GM21526 (cell line): ENCODE measurements around the gene CCDC167.

Source experiments
- ATAC-seq: cut with Tn5 transposase; IDR thresholded peaks from one replicate; pipeline ENCODE4 v1.9.1; 2021; ENCODE audit warnings: moderate library complexity; ENCODE audit not compliant: unreplicated experiment, low FRiP score

CCDC167 gene

GRCh38 chr6:37531026-37531425, 31.3 kb upstream of the CCDC167 start:
- ATAC-seq, result no peak

GRCh38 chr6:37530297-37530696, 30.6 kb upstream of the CCDC167 start:
- no peak for ATAC-seq

GRCh38 chr6:37528541-37528940, 28.8 kb upstream of the CCDC167 start:
- ATAC-seq, result no peak

- ATAC-seq, result no peak
Measured at GRCh38 chr6:37525460-37526357, 26.0 kb upstream of the CCDC167 start.

GRCh38 chr6:37524970-37525318, 25.3 kb upstream of the CCDC167 start:
- ATAC-seq, result no peak

GRCh38 chr6:37524025-37524969, 24.6 kb upstream of the CCDC167 start:
- ATAC-seq, result no peak

GRCh38 chr6:37523412-37523811, 23.7 kb upstream of the CCDC167 start:
- no peak for ATAC-seq

- ATAC-seq, result no peak
Measured at GRCh38 chr6:37522836-37523235, 23.1 kb upstream of the CCDC167 start.

GRCh38 chr6:37521674-37522073, 22.0 kb upstream of the CCDC167 start:
- no peak for ATAC-seq

- no peak for ATAC-seq
Measured at GRCh38 chr6:37520926-37521325, 21.2 kb upstream of the CCDC167 start.

GRCh38 chr6:37519461-37519860, 19.8 kb upstream of the CCDC167 start:
- ATAC-seq, result no peak

GRCh38 chr6:37518116-37518515, 18.4 kb upstream of the CCDC167 start:
- no peak for ATAC-seq

- no peak for ATAC-seq
Measured at GRCh38 chr6:37517411-37517812, 17.7 kb upstream of the CCDC167 start.

- ATAC-seq, result no peak
Measured at GRCh38 chr6:37516920-37517405, 17.3 kb upstream of the CCDC167 start.

GRCh38 chr6:37516076-37516919, 16.6 kb upstream of the CCDC167 start:
- ATAC-seq, result no peak

- ATAC-seq, result no peak
Measured at GRCh38 chr6:37515712-37516075, 16.0 kb upstream of the CCDC167 start.

GRCh38 chr6:37514837-37515236, 15.1 kb upstream of the CCDC167 start:
- no peak for ATAC-seq

- ATAC-seq, result no peak
Measured at GRCh38 chr6:37514321-37514771, 14.7 kb upstream of the CCDC167 start.

GRCh38 chr6:37513576-37513975, 13.9 kb upstream of the CCDC167 start:
- ATAC-seq, result no peak

- ATAC-seq, result no peak
Measured at GRCh38 chr6:37513155-37513554, 13.5 kb upstream of the CCDC167 start.
